HG03354 (cell line): ENCODE results near the gene KIAA1755.

ENCODE experiments used
- ATAC-seq: cut with Tn5 transposase; IDR thresholded peaks from one replicate; pipeline ENCODE4 v1.9.1; 2021; ENCODE audit warnings: mild to moderate bottlenecking; ENCODE audit not compliant: unreplicated experiment, poor library complexity, severe bottlenecking

The KIAA1755 gene

DNA sequence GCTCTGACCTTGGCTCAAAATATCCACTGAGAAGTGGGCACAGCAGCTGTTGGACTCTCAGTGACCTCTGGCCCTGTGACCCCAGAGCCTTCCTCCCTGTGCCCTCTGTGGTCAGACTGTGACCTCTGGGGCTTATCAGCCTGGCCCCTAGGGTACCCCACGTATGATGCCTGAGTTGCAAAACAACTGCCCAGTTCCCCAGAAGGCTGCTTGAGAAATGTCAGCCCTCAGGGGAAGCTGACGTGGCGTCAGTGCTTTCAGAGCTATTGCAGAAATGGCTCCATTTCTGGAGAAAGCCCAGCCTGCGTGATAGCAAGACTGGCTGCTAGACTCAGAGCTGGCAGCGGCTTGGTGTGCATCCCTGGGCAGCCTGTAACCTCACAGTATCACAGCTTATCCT is 63.9 kb downstream of the KIAA1755 start:
- no peak for ATAC-seq

GRCh38 chr20:38196076-38196475 is 64.5 kb downstream of the KIAA1755 start:
- no peak for ATAC-seq

DNA sequence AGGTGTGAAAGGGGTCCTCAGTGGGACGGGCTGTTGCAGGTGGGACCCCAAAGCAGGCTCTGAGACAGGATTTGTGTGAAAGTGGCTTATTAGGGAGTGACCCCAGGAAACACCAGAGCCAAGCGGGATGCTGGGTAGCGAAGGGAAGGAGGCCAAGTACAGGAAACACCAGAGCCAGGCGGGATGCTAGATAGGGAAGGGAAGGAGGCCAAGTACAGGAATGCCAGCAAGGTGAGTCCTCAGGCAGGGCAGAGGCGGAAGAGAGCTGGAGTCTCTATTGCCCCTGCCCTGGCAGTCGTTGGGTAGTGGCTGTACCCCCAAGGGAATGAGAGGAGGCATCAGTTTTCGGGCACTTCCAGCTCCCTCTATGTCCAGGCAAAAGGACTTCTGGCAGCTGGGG is 65.0 kb downstream of the KIAA1755 start:
- no peak for ATAC-seq

GRCh38 chr20:38194971-38195504 is 65.5 kb downstream of the KIAA1755 start:
- no peak for ATAC-seq

GRCh38 chr20:38193586-38194105 is 66.9 kb downstream of the KIAA1755 start:
- ATAC-seq: no peak

- ATAC-seq: no peak
Measured at GRCh38 chr20:38192323-38192885, 68.1 kb downstream of the KIAA1755 start.

- no peak for ATAC-seq
Measured at GRCh38 chr20:38191654-38192053, 68.9 kb downstream of the KIAA1755 start.

- no peak for ATAC-seq
Measured at GRCh38 chr20:38190936-38191371, 69.6 kb downstream of the KIAA1755 start.

DNA sequence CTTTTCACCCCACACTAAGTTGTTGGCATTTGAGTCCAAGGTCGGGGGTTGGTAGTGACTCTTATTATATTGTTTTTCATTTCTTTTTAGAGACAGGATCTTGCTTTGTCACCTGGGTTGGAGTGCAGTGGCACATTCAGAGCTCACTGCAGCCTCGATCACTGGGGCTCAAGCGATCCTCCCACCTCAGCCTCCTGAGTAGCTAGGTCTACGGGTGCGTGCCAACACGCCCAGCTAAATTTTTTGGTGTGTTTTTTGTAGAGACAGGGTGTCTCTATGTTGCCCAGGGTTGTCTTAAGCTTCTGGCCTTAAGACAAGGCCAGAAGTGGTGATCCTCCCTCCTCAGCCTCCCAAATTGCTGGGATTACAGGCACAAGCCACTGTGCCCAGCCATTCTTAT is 70.4 kb downstream of the KIAA1755 start:
- ATAC-seq: no peak

GRCh38 chr20:38187517-38187916 is 73.0 kb downstream of the KIAA1755 start:
- ATAC-seq: no peak

- no peak for ATAC-seq
Measured at GRCh38 chr20:38186788-38187221, 73.7 kb downstream of the KIAA1755 start.

DNA sequence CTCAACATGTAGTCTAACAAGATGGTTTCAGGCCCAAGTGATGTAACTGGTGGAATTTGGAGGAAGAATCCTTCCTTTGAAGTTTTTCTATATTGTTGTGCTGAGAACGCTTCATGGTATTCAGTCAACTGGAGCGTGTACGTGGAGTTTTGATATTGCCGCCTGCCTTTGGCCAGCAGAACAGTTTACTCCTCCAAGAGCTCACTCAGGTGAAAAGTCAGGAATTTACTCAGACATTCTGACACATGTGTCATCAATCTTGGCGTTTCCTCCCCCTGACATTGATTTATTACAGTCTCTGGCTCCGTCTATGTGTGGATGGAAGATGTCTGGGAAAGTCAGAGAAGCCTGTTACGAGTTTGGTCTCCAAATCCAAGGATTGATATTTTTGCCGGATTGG is 76.4 kb downstream of the KIAA1755 start:
- ATAC-seq: no peak

DNA sequence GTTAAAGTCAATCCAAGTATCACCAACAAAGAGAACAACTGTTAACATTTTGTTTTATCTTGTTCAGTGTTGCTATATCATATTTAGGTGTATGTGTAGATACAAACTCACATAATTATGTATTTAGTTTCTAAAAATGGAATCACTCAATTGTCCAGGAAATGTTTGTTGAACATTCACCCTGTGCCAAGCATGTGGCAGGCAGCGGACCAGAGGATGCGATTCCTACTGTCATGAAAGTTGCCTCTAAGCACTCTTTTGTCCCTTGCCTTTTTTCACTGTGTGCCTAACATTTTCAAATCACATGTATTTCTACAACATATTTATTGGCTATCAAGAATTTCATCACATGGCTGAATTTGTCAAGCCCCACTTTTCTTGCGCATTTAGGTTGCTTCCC is 78.6 kb downstream of the KIAA1755 start:
- no peak for ATAC-seq

GRCh38 chr20:38181207-38181801 is 79.2 kb downstream of the KIAA1755 start:
- ATAC-seq: no peak

DNA sequence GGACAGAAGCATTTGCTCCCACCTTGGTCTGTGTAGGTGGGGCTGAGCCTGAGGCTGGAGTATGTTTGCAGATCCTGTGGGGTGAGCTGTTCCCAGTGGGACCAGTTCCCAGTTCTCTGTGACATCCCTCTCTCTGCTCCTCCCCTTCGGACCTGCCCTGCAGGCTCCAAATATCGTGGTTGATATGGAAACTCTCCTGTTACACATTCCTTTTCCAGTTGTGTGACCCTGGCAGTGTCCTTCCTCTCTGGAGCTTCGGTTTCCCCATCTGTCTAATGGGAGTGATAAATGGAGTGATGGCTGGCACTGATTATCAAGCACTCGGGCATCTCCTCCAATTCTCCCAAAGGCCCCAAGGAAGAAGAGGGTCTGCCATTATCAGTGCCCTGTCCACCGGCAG is 79.8 kb downstream of the KIAA1755 start:
- ATAC-seq: no peak

DNA sequence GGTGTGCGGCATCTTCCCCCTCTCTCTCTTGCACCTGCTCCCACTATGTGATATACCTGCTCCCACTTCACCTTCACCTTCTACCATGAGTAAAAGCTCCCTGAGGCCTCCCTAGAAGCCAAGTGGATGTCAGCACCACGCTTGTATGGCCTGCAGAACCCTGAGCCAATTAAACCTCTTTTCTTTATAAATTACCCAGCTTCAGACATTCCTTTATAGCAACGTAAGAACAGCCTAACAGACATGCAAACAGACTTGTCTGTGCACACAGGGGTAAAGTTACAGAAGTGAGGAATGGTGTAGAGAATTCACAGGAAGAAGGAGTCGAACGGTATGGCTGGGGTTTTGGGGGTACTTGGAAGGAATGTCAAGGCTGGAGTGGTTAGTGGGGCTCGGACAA is 80.7 kb downstream of the KIAA1755 start:
- ATAC-seq: no peak

- ATAC-seq: no peak
Measured at GRCh38 chr20:38178581-38178980, 82.0 kb downstream of the KIAA1755 start.

DNA sequence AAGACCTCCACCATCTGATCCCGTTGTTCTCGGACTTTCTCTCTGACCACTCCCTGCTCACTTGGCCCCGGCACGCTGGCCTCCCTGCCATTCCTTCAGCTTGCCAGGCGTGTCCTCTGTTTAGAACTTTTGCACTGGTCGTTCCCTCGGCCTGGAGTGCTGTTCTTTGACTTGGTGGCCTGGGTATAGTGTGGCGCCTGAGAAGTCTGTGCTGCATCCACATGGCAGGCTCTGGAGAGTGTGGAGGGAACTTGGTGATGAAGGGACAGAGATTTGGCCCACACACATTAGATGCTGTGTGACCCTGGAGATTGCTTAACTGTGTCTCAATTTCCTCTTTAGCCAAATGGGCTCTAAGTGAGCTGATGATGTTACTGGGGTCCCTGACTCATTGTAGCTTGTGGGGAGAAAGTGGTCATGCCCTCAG is 82.5 kb downstream of the KIAA1755 start:
- no peak for ATAC-seq

GRCh38 chr20:38177201-38177600 is 83.3 kb downstream of the KIAA1755 start:
- no peak for ATAC-seq

GRCh38 chr20:38175304-38176180 is 85.0 kb downstream of the KIAA1755 start:
- no peak for ATAC-seq
